ENCODE measurements around the gene SMIM5. TPM values are rescaled to one million over a fixed set of nuclear protein-coding genes. Genes with fewer than 3 reads are reported as not detected.
"Not testable (repeated sequence)": the region's sequence is repeated elsewhere in the genome, so short reads cannot be mapped to it uniquely, and the experiment has no call there.

The SMIM5 gene
- total and polyA plus RNA-seq, 2 experiments from 2014 or later = 0.60 to 0.89 TPM

DNA sequence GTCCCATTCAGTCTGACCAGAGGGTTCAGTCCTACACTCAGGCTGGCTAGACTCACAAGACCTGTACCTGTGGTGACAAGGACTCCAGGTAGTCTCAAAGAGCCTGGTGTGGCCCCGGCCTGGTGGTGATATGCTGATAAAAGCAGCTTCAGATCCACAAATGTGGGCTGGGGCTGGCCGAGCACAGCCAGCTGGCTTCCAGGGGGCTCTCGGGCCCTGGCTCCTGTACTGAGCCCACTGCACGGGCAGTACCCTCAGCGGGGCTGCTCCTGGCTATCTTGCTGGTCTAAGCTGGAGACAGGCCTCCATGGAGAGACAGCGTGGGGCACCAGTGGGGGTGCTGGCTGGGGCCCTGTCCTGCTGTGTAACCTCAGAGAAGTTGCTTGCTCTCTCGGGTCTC, 4.3 kb downstream of the SMIM5 start:
- no peaks in the 10 kb centered on the region for H3K36me3 ChIP-seq
- no peak overlapping the region for H3K27ac ChIP-seq
- no peaks in the 10 kb centered on the region for H3K9me3 ChIP-seq (ENCODE audit: low read depth)
- H3K4me3 ChIP-seq = no peak overlapping the region
- H3K27me3 ChIP-seq = no peaks in the 10 kb centered on the region
- no peak for DNase-seq (ENCODE audit: low read depth in 1 of 2, low spot score in 1 of 2)
- TF ChIP-seq CTCF (IDR thresholded peaks at IDR 0.05; ENCODE audit: low read depth, low read length) = no peak
- peaks cover 30% of the 10 kb centered on the region for H3K4me1 ChIP-seq (ENCODE audit: low read depth)

DNA sequence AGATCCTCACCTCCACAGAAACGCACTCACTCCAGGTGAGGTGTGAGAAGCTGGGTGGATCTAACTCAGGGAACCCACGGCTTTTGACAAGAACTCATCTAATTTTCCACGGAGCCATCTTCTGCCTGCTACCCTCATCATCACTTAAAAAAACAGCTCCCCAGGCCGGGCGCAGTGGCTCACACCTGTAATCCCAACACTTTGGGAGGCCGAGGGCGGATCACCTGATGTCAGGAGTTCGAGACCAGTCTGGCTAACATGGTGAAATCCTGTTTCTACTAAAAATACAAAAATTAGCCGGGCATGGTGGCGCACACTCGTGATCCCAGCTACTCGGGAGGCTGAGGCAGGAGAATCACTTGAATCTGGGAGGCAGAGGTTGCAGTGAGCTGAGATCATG, 4.8 kb downstream of the SMIM5 start:
- not testable (repeated sequence) for H3K36me3 ChIP-seq; H3K9me3 ChIP-seq (ENCODE audit: low read depth); DNase-seq (ENCODE audit: low read depth in 1 of 2, low spot score in 1 of 2); H3K4me3 ChIP-seq; H3K27ac ChIP-seq; H3K27me3 ChIP-seq
- H3K4me1 ChIP-seq (ENCODE audit: low read depth) = peaks cover 30% of the 10 kb centered on the region

DNA sequence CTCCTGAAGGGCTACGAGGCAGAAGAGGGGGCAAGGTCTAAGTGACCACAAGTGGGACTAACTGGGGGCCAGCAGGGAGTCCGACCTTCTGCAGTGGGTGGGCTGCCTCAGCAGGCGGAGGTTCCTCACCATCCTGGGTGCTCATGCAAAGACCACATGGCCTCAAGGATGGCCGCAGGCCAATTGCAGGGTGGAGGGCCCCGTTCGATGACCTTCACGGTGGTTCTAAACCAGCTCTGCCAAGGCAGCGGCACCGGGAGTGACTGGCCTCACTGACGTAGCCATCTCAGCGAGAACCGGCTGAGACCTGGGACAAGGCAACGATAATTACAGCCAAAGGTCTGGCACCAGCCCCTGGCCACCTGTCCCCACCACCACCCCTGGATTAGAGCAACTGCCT, 5.7 kb downstream of the SMIM5 start:
- no peaks in the 10 kb centered on the region for H3K36me3 ChIP-seq
- peaks cover 22% of the 10 kb centered on the region for H3K4me1 ChIP-seq (ENCODE audit: low read depth)
- DNase-seq (ENCODE audit: low read depth in 1 of 2, low spot score in 1 of 2) = no peak
- H3K4me3 ChIP-seq = no peak overlapping the region
- no peaks in the 10 kb centered on the region for H3K27me3 ChIP-seq
- no peaks in the 10 kb centered on the region for H3K9me3 ChIP-seq (ENCODE audit: low read depth)
- TF ChIP-seq CTCF (IDR thresholded peaks at IDR 0.05; ENCODE audit: low read depth, low read length) = no peak
- H3K27ac ChIP-seq = no peak overlapping the region

DNA sequence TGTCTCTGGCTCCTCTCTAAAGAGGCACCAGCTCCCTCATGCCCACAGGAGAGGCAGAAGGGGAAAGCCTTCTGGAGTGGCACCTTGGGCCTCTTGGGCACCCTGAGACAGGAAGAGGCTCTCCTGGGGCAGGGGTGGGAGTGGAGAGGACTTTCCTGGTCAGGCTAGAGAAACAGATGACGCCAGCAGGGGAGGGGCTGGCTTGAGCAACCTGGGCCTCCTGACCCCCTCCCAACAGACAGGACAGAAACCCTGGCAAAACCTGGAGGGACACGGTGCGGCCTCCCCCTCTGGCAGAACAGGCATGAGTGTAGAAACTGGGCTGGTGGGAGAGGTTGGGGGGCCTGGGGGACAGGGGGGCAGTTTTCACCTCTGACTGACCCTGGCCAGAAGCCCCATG, 6.1 kb downstream of the SMIM5 start:
- TF ChIP-seq CTCF (IDR thresholded peaks at IDR 0.05; ENCODE audit: low read depth, low read length) = no peak
- H3K27ac ChIP-seq = no peak overlapping the region
- H3K9me3 ChIP-seq (ENCODE audit: low read depth) = no peaks in the 10 kb centered on the region
- H3K27me3 ChIP-seq = no peaks in the 10 kb centered on the region
- no peak for DNase-seq (ENCODE audit: low read depth in 1 of 2, low spot score in 1 of 2)
- no peak overlapping the region for H3K4me3 ChIP-seq
- peaks cover 18% of the 10 kb centered on the region for H3K4me1 ChIP-seq (ENCODE audit: low read depth)
- no peaks in the 10 kb centered on the region for H3K36me3 ChIP-seq

DNA sequence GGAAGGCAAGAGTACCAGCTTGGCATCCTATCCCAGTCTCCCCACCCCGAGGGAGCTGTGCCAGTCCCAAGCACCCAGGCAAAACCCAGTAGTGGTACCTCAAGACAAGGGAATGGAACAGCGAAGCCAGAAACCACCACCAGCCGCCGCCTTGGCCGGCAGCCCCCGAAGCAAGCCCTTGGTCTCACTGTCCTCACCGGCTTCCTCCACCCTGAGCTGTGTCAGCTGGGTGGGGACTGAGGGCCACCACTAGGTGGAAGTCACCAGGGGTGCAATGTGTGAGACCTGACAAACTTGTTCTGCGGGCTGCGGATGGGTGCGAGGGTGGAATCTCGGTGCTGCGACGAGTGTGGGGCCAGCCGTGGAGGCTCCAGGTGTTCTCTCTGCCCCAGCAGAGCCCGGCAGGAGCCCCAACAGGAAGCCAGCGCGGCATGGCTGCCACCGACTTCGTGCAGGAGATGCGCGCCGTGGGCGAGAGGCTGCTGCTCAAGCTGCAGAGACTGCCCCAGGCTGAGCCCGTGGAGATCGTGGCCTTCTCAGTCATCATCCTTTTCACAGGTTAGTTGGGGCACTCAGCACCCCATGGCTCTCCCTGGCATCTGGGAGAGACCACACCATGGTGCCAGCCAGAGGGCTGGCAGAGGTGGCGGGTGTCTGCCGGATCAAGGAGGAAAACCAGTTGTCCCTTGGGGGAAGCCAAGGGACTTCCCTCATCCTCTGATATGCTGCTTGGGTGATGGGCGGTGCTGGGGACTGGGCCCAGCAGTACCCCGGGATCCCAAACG, 6.7 kb downstream of the SMIM5 start:
- TF ChIP-seq CTCF (IDR thresholded peaks at IDR 0.05; ENCODE audit: low read depth, low read length) = no peak

DNA sequence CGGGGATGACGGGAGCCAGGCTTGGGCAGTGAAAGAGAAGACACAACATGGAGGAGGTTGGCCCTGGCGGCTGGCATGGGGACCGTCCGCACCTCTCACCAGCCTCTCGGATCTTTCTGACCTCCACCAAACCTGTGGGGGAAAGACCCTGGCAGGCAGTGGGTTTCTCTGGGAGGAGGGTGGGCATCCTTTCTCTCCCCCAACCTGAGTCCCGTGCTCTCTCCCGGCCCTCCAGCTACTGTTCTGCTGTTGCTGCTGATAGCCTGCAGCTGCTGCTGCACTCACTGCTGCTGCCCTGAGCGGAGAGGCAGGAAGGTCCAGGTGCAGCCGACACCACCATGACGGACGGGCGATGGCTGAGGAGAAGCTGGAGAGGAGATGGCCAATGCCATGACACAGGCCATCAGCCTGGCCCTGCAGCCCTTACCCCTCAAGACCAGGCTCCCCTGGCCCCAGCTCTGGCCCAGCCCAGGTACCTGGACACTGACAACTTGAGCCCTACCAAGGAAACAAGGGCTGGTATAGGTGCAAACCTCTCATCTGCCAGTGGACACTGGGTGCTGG, 7.4 kb downstream of the SMIM5 start:
- Histone ChIP-seq H3K4me1 (ENCODE audit: low read depth) (peaks cover 12% of the 10 kb centered on the region), H3K27me3 (no peaks in the 10 kb centered on the region), H3K4me3 (no peak overlapping the region), H3K9me3 (ENCODE audit: low read depth) (no peaks in the 10 kb centered on the region), H3K27ac (no peak overlapping the region), H3K36me3 (no peaks in the 10 kb centered on the region)
- no peak for TF ChIP-seq CTCF (IDR thresholded peaks at IDR 0.05; ENCODE audit: low read depth, low read length)
- DNase-seq (ENCODE audit: low read depth in 1 of 2, low spot score in 1 of 2) = no peak

More for the DNA sequence above, 6.7 kb downstream of the SMIM5 start:
- no peak overlapping the region for H3K27ac ChIP-seq
- no peaks in the 10 kb centered on the region for H3K27me3 ChIP-seq
- DNase-seq (ENCODE audit: low read depth in 1 of 2, low spot score in 1 of 2) = no peak
- H3K4me1 ChIP-seq (ENCODE audit: low read depth) = peaks cover 14% of the 10 kb centered on the region
- no peak overlapping the region for H3K4me3 ChIP-seq
- H3K9me3 ChIP-seq (ENCODE audit: low read depth) = no peaks in the 10 kb centered on the region
- no peaks in the 10 kb centered on the region for H3K36me3 ChIP-seq

Measured in cardiac muscle cell (in vitro differentiated cells and primary cell).